Epithelial cell of prostate (primary cell): ENCODE measurements around the gene LGALS9C.
"Not testable (repeated sequence)": the region's sequence is repeated elsewhere in the genome, so short reads cannot be mapped to it uniquely, and the experiment has no call there.

Experiments
- DNase-seq: peaks from one replicate; pipeline ENCODE4 v3.0.0-alpha.2; 2011; ENCODE audit warnings: low read depth, low spot score
- H3K27ac ChIP-seq: fragments of 450-650 bp; 2 replicates; pipeline ENCODE4 v1.5.1; 2017; ENCODE audit warnings: mild to moderate bottlenecking

LGALS9C gene

DNA sequence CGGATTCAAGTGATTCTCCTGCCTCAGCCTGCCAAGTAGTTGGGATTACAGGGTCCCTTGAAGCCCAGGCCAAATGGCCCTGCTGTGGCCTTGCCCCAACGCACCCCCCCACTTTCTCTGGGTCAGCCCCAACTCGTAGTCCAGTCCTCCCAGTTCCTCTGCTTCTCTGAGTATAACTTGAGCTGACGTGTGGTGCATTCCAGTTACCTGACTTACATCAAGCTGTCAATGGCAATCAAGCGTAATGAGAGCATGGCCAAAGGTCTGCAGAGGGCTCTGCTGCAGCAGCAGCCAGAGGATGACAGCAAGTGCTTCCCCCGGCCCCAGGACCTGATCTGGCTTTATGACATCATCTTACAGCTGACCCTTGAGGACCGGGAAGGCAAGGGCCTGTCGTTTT, 50.8 kb downstream of the LGALS9C start:
- not testable (repeated sequence) for DNase-seq, H3K27ac ChIP-seq

GRCh38 chr17:18528435-18528834, 51.8 kb downstream of the LGALS9C start:
- not testable (repeated sequence) for DNase-seq, H3K27ac ChIP-seq

DNA sequence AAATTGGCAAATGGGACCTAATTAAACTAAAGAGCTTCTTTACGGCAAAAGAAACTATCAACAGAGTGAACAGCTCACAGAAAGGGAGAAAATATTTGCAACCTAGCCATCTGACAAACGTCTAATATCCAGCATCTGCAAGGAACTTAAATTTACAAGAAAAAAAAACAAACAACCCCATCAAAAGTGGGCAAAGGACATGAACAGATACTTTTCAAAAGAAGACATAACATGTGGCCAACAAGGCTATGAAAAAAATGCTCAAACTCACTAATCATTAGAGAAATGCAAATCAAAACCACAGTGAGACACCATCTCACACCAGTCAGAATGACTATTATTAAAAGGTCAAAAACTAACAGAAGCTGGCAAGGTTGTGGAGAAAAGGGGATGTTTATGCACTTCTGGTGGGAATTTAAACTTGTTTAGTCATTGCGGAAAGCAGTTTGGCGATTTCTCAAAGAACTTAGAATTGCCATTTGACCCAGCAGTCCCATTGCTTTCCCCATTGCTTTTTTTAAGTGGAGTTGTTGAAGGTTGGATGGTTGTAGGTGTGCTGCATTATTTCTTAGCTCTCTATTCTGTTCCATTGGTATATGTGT, 52.4 kb downstream of the LGALS9C start:
- not testable (repeated sequence) for H3K27ac ChIP-seq, DNase-seq

- not testable (repeated sequence) for DNase-seq, H3K27ac ChIP-seq
Observed at GRCh38 chr17:18530405-18530804, 53.8 kb downstream of the LGALS9C start.

DNA sequence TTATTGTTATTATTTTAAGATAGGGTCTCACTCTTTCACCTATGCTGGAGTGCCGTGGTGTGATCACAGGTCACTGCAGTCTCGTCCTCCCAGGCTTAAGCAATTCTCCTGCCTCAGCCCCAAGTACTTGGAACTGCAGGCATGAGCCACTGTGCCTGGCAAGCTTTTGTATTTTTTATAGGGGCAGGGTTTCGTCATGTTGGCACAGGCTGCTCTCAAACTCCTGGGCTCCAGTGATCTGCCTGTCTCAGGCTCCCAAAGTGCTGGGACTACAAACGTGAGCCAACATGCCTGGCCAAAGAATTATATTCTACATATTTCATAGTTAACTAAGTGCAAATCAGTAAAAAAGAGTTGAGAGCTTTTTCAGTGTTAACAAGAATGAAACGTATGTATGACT, 65.6 kb downstream of the LGALS9C start:
- not testable (repeated sequence) for H3K27ac ChIP-seq

GRCh38 chr17:18542907-18543306, 66.3 kb downstream of the LGALS9C start:
- DNase-seq, H3K27ac ChIP-seq: not testable (repeated sequence)

More for the DNA sequence above, 65.6 kb downstream of the LGALS9C start:
- not testable (repeated sequence) for DNase-seq
